Measurements from ENCODE around the gene RHBDL2. TPM values are rescaled to one million over a fixed set of nuclear protein-coding genes. Genes with fewer than 3 reads are reported as not detected.

Gene RHBDL2
- total RNA-seq, 1 experiment from 2014 or later = 36.9 TPM

DNA sequence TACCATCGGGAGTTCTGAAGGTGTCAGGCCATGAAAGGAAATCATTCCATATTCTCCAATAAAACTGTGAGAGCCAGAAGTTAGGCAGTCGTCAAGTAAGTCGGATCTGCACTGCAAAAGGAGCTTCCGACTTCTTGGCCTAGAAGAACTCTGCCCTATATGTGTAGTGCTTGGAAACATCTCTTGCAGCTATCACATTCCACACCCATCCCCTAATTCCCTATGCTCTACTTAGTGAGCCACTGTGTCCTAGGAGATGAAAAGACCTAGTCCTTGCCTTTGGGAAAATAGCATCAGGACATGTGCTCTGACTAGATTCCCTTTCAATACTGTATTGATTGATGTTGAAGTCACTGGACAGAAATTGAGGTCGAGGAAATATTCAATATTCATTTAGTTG, 52.0 kb downstream of the RHBDL2 start:
- Histone ChIP-seq H3K79me2 (ENCODE audit: low read depth) (no peaks in the 10 kb centered on the region), H3K9me3 (ENCODE audit: insufficient read depth, low read depth) (no peaks in the 10 kb centered on the region), H3K4me1 (replicated peaks; ENCODE audit: insufficient read depth) (no peaks in the 10 kb centered on the region), H3K4me2 (no peak overlapping the region), H3K27ac (no peak overlapping the region), H3F3A (ENCODE audit: insufficient read depth, low read depth) (no peaks in the 10 kb centered on the region), H3K4me3 (no peak overlapping the region), H3K27me3 (ENCODE audit: insufficient read depth, low read depth) (no peaks in the 10 kb centered on the region), H2AFZ (no peak overlapping the region), H3K9me2 (ENCODE audit: insufficient read depth) (no peaks in the 10 kb centered on the region; the same call in 1 of the 2 replicates), H4K20me1 (ENCODE audit: insufficient read depth) (no peaks in the 10 kb centered on the region), H3K36me3 (ENCODE audit: low read depth) (no peaks in the 10 kb centered on the region)
- no TSS peak for BruUV-seq (replicated peaks)
- CTCF ChIA-PET = no interaction called here
- intact Hi-C loops (cut with micrococcal nuclease; ENCODE audit: unreplicated experiment) = no loop called here
- no peak for TF ChIP-seq EZH2 (IDR thresholded peaks at IDR 0.05; ENCODE audit: low read depth)
- TF ChIP-seq, protein P1, sequence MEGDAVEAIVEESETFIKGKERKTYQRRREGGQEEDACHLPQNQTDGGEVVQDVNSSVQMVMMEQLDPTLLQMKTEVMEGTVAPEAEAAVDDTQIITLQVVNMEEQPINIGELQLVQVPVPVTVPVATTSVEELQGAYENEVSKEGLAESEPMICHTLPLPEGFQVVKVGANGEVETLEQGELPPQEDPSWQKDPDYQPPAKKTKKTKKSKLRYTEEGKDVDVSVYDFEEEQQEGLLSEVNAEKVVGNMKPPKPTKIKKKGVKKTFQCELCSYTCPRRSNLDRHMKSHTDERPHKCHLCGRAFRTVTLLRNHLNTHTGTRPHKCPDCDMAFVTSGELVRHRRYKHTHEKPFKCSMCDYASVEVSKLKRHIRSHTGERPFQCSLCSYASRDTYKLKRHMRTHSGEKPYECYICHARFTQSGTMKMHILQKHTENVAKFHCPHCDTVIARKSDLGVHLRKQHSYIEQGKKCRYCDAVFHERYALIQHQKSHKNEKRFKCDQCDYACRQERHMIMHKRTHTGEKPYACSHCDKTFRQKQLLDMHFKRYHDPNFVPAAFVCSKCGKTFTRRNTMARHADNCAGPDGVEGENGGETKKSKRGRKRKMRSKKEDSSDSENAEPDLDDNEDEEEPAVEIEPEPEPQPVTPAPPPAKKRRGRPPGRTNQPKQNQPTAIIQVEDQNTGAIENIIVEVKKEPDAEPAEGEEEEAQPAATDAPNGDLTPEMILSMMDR (conservative IDR thresholded peaks at IDR 0.05) = no peak
- POLR2A ChIA-PET (ENCODE audit: unreplicated experiment) = no interaction called here
- DNase-seq = no peak

GRCh38 chr1:38888423-38889333, 53.0 kb downstream of the RHBDL2 start:
- no TSS peak for BruUV-seq (replicated peaks)
- H3K79me2 ChIP-seq (ENCODE audit: low read depth) = no peaks in the 10 kb centered on the region
- H3K4me3 ChIP-seq = no peak overlapping the region
- no peaks in the 10 kb centered on the region for H4K20me1 ChIP-seq (ENCODE audit: insufficient read depth)
- no peaks in the 10 kb centered on the region for H3K27me3 ChIP-seq (ENCODE audit: insufficient read depth, low read depth)
- POLR2A ChIA-PET (ENCODE audit: unreplicated experiment) = no interaction called here
- no peaks in the 10 kb centered on the region for H3K36me3 ChIP-seq (ENCODE audit: low read depth)
- H3K4me2 ChIP-seq = no peak overlapping the region
- no peaks in the 10 kb centered on the region; the same call in 1 of the 2 replicates for H3K9me2 ChIP-seq (ENCODE audit: insufficient read depth)
- no peak for DNase-seq
- TF ChIP-seq, protein P1 (conservative IDR thresholded peaks at IDR 0.05) = no peak
- TF ChIP-seq EZH2 (IDR thresholded peaks at IDR 0.05; ENCODE audit: low read depth) = no peak
- H3K4me1 ChIP-seq (replicated peaks; ENCODE audit: insufficient read depth) = no peaks in the 10 kb centered on the region
- H2AFZ ChIP-seq = no peak overlapping the region
- intact Hi-C loops (cut with micrococcal nuclease; ENCODE audit: unreplicated experiment) = no loop called here
- CTCF ChIA-PET = no interaction called here
- H3F3A ChIP-seq (ENCODE audit: insufficient read depth, low read depth) = no peaks in the 10 kb centered on the region
- no peaks in the 10 kb centered on the region for H3K9me3 ChIP-seq (ENCODE audit: insufficient read depth, low read depth)
- no peak overlapping the region for H3K27ac ChIP-seq

- no peaks in the 10 kb centered on the region for H3K9me3 ChIP-seq (ENCODE audit: insufficient read depth, low read depth)
- intact Hi-C loops (cut with micrococcal nuclease; ENCODE audit: unreplicated experiment) = no loop called here
- H3K4me1 ChIP-seq (replicated peaks; ENCODE audit: insufficient read depth) = no peaks in the 10 kb centered on the region
- ChIA-PET POLR2A (ENCODE audit: unreplicated experiment) (no interaction called here), CTCF (no interaction called here)
- H3K4me3 ChIP-seq = no peak overlapping the region
- no peak overlapping the region for H3K4me2 ChIP-seq
- no peaks in the 10 kb centered on the region; the same call in 1 of the 2 replicates for H3K9me2 ChIP-seq (ENCODE audit: insufficient read depth)
- no peak for DNase-seq
- H3K36me3 ChIP-seq (ENCODE audit: low read depth) = no peaks in the 10 kb centered on the region
- H3K79me2 ChIP-seq (ENCODE audit: low read depth) = no peaks in the 10 kb centered on the region
- no peak overlapping the region for H2AFZ ChIP-seq
- TF ChIP-seq, protein P1 (conservative IDR thresholded peaks at IDR 0.05) = no peak
- no peak for TF ChIP-seq EZH2 (IDR thresholded peaks at IDR 0.05; ENCODE audit: low read depth)
- no TSS peak for BruUV-seq (replicated peaks)
- H3F3A ChIP-seq (ENCODE audit: insufficient read depth, low read depth) = 0 out of 2 replicates have a peak, but pooled peaks cover 6% of the 10 kb centered on the region
- no peaks in the 10 kb centered on the region for H3K27me3 ChIP-seq (ENCODE audit: insufficient read depth, low read depth)
- no peak overlapping the region for H3K27ac ChIP-seq
- H4K20me1 ChIP-seq (ENCODE audit: insufficient read depth) = no peaks in the 10 kb centered on the region
Measured at GRCh38 chr1:38885092-38885491, 56.5 kb downstream of the RHBDL2 start.
